HG03354 (cell line): ENCODE data around the gene MLPH.

Source experiments
- ATAC-seq: cut with Tn5 transposase; IDR thresholded peaks from one replicate; pipeline ENCODE4 v1.9.1; 2021; ENCODE audit warnings: mild to moderate bottlenecking; ENCODE audit not compliant: unreplicated experiment, poor library complexity, severe bottlenecking

The MLPH gene

DNA sequence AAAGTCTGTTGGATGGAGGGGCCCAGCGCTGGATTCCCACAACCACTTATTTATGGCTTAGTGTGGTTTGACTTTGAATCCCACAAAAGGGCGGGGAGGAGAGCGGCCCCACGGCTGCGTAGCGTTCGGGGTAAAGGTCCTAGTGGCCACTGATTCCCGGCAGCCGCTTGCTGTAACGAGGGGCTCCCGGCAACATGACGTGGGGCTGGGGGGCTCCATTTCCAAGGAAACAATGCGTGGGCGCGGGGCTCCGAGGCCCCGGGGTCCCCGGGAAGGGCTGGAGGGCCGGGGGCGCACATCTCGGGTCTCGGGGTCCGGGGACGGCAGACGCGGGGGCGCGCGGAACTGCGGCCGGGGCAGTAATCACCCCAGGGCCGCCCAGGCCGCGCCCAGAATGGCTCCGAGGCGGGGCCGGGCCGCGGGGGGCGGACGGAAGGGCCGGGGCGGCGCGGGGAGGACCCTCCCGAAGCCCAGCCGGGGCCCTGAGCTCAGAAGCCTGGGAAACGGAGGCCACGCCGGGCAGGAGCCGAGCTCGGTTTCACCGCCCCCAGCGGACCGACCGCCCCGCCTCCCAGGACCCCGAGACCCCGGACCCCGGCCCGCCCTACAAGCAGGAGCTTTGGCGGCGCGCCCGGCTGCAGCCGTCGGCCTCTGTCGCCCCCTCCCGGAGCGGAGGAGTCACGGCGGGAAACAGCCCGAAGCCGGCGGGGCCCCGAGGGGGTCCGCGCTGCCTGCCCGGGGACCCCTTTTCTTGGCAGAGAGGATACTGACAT, 11.9 kb upstream of the MLPH start:
- ATAC-seq: peak; percentile 90

DNA sequence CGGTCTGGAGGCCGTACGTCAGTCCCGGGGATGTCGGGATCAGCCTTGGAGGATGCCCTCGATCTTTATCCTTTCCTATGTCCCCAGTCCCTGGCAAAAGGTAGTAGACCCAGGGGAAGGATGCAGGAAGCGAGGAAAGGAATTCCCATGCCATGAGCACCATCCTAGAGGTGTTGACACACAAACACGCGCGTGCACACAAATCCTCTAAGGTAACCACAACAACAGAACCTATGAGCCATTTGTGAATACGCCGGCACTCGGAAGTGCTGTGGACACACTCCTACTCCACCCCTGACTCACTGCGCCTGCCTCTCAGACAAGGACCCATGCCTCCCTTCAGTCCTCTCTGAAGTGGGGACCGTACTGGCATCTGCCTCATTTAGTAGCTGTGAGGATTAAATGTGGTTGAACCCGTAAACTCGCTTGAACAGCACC, 11.3 kb upstream of the MLPH start:
- ATAC-seq: peak; percentile 14

DNA sequence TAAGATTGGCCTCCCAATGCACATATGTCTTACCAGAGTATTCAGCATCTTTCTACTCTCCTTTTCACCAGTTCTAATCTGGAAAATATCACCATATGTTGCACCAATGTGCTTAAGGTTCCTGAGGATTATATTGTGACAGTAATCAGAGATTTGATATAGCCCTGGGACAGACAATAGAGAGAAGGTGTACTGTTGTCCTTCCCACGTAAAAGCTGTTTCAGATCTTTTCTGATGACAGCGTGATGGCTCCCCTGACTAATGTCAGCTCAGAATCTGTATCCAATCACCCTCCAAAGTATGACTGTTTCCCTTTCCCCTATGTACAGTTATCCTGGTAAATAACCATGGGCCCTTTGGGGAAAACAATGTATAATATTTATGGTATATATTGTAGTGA, 9.0 kb upstream of the MLPH start:
- no peak for ATAC-seq

DNA sequence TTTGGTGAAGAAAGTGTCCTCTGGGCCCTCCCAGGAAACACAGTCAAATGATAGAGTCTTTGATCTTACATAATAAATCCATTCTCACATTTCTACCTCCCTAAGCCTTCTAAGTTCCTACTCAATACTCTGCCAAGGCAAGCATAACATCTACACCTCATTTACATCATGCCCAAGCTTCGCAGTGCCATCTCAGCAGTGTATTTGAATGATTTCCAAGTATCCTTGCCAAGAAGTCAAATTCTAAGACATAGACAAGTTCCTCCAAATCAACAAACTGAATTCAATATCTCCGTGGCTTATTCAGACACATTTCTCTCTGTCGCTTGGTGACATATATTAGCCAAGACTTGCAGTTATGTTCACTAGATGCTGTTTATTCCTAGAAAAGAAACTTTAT, 8.1 kb upstream of the MLPH start:
- ATAC-seq: no peak

DNA sequence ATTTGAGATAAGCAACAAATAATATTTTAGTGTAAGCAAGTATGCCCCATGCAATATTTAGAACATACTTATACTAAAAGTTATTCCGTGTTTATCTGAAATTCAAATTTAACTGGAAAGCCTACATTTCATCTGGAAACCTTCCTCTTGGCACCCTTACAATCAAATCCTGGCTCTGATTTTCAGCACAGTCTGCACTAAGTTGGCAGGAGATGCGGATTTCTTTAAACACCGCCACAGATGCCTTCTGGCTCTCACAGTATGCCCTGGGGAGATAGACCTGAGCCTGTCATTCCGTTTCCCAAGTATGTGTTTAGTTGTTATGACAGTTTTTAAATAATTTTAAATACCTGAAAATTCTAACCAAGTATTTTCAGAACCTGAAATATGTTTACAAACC, 7.3 kb upstream of the MLPH start:
- ATAC-seq: no peak

DNA sequence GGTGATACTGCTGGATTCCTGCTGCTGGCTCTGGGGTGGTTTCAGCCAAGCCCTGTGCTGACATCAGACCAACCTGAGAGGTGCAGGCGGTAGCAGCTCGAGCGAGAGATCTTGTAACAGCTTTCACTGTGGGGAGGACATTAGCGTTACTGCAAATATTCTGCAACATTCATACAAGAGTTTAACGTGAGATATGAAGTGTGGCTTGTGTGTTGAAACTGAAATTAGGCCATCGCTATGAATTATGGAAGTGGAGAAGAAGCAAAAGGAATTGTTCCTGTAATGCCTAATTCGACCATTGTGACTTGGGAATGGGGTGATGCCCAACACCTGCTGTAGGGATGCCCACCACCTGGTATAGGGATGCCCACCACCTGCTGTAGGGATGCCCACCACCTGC, 6.5 kb upstream of the MLPH start:
- ATAC-seq: no peak

DNA sequence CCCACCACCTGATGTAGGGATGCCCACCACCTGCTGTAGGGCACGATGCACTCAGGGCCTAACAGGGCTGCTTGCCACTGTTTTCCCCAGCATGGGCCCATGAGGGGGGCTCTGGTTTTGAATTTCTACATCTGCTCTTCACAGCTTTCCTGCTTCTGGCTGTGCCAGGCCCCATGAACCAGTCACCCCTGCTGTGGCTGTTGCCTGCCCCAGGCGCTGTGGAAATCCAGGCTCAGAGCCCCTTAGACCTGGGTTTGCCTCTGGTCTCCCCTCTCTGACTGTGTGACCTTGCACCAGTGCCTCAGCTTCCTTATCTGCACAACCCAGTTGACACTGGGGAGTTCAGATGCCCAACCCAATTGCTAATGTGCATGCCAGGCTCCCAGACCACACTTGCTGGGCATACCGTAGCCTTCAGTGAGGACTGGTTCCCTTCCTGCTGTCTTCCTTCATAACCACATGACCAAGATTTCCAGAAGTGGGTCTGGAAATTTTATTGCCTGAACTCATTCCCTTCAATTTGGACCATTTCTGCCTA, 6.0 kb upstream of the MLPH start:
- no peak for ATAC-seq

DNA sequence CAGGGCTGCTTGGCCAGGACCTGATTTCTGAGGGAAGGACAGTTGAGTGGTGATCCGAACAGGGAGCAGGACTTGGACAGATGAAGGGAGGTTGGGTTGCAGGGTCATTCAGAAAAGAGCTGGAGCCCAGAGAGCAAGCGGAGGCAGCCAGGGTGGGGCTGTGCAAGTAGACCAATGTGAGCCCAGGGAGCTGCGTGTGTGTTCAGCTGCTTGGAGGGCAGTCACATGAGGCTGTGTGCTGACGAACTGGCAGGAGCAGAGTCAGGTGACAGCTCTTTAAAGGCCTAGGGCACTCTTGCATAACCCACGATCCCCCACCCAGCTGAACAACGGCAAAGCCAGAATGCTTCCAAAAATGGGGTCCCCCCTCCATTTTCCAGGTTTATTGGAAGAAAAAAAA, 4.6 kb upstream of the MLPH start:
- ATAC-seq: no peak

DNA sequence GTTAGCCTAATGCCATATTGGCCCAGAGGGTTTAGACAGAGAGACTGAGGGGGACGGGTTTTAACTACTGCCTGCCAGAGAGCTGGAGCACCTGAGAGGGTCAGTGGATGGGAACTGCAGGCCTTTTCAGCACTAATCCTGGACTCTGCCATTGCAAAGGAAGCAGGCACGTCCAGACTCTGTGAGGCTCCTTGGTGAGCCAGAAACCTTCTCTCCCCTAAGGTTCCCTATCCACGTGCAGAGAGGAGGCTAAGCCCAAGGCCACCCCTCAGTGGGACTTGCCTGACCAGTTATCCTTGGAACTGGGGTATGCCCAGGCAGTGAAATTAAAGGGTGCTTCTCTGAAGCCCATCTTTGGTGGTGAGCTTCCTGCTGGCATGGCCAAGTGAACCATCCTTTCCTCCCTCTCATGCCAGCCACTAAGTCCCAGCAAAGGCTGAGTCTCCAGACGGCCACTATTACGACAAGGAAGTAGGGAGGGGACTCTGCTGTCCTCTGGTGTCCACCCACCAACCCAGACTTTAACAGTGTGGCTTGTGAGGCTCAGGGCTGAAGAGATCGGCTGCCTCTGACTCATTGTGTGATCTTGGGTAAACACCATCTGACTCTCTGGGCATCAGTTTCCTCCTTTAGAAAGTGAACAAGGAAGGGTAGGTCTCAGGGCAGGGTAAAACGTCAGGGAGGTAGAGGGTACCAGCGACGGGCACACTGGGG, 3.9 kb upstream of the MLPH start:
- ATAC-seq: no peak

DNA sequence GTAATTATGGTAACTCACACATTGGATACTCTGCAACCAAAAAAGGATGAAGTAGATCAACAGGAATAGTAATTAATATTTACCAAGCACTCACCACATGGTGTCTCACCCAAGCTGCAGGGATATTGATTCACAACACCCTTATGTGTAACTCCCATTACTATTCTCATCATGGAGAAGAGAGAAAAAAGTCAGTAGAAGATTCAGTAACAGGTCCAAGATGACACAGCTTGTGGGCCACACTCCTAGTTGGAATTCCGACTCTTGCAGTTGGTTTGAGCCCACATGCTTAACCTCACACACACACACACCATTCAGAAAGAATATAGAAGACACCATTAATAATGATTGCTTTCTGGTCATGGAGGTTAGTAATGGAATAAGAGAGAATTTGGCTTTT, 1.7 kb upstream of the MLPH start:
- ATAC-seq: no peak

DNA sequence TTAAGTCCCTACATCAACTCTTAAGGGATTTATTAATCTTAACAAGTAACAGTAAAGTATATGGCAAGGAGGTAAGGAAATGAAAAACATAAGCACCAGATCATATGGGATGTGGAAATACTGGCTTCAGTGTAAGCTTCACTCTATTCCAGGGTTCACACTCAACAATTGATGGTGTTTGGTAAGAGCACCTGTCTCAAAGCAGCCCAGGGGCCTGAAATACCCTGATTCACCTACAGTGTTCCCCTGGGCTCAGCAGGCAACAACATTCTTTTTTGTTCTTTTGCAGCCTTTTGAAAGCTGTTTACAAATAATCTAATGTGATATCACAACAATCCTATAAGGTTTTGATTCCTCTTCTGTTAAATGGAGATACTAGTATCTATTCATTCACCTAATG, 1.2 kb upstream of the MLPH start:
- ATAC-seq: no peak

DNA sequence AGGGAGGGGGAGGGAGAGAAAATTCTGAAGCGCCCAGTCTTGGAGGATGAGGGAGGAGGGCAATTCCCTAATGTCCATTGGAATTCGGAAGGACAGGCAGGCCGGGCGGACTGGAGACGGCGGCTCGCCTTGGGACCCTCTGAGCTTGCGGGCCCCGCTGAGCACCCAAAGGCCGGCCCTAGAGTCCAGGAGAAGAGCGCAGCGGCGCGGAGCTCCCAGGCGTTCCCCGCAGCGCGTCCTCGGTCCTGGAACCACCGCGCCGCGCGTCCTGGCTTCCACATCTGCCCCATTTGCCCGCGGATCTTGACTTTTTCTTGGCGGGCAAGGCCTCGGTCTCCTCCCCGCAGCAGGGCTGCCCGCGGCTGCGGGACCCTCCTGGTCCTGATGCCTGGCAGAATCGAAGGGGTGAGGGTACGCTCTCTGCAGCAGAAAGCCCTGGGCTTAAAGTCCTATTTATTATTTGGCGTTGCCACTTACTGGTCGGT, 675 bp upstream of the MLPH start:
- ATAC-seq: no peak

DNA sequence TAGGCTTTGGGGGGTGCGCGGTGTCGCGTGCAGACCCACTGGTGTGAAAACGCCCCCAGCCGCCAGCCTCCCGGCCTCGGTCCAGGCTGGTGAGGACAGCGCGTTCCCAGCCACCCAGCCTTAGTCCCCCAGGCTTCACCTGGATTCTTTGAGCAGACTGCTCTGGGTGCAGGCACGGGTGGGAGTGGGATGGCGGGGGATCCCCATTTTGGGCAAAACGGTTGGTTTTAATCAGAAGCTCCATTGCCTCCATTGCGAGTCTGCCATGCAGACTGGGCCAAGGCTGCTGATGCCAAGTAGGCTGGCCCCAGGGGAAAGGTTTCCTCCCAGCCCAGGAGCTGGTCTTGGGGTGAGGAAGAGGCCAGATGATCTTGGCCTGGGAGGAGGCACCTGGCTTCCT, 445 bp downstream of the MLPH start:
- no peak for ATAC-seq

DNA sequence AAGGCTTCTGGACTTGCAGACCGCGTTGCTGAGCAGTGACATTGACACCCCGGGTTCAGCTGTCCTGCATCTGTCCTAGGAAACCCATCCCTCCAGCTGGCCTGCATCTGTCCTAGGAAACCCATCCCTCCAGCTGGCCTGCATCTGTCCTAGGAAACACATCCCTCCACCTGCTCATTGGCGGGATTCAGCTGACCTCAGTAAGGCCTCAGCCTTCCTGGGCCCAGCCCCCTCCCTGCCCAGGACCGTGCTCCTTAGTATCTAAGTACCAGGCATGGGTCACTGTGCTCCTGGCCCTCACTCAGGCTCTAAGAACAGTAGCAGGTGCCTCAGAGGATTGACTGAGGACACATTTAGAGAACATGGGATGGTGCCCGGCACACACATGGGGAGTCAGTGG, 1.2 kb downstream of the MLPH start:
- ATAC-seq: no peak

DNA sequence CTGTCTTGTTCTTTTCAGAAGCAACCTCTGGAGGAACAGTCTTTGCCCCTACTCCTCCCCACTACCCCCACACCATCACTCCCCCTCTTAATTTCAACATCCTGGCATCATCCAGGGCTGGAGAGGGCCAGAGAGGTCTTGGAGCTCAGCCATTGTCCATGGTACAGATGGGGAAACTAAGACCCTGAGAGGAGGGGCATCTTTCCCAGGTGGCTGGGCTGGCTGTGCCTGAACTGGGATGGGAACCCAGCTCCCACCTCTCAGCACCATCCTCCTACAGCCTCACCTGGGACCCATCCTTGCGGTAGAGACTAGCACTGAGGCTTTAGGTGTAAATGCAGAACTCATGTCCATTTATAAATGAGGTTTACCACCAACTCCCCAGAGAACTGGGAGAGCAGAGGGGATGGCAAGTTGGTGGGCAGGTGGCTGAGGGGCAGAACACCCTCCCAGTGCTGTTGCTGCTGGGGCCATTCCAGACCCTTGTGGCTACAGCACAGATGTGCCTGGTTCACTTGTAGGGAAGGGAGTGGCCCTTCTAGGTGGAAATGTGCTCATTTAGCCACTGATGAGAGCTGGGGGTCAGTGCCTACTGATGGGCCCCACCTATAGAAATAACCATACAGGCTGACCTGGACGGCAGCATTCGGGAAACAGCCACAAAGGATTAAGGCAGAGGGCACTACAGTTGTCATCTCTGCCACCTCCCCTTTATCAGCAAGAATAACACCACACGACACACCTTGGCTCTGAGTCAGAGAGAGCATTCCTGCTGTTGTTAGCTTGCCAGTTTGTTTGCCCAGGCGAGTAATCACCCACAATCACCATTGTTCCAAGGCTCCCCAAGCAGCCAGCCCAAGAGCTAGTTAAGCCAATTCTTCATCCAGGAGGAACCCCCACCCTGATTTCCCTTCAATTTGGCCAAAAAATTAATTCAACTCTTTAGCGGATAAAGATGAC, 2.1 kb downstream of the MLPH start:
- no peak for ATAC-seq

DNA sequence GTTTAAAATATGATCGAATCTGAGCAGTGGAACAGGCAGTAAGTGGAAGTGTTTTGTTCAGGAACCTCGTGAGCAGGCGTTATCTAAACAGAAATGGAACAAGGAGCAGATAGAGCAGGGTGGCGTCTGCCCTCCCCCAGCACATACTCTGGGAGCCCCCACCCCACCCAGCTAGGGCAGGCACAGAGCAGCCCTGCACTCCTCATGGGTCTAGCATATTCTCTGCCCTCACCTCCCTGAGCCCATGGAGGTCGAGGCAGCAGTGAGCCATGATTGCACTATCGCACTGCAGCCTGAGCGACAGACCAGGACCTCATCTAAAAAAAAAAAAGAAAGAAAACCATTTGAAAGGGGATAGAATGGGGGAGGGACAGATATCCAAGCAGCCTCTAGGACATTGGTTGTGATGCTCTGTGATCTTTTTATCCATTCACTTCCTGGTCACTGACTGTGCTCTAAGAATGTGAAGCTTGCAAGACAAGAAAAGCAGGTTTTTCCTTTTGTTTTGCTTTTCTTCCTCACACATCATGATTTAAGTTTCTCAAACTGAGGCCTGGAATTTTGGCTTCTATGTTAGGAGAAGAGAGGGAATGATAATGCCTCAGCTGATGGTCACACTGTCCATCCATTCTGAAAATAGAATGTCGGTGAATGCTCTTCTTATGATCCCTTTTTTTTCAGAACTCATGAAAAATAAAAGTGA, 3.1 kb downstream of the MLPH start:
- ATAC-seq: no peak

DNA sequence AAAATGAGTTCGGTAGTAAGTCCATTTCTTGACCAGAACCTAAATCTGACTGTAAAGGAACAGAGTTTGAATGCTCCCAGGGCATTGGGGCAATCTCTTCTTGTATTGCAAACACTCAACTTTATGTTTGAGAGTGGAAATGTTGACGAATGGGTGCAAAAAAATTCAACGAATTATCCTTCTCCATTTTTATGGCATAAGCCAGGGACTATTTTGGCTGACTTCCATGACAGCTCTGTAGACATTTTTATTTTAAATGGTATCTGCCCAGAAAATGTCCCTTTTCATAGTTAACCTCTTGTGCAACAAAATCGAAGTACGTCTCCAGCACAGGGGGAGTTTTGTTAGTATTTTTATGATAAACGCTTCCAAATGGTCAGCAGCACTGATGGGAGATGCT, 3.7 kb downstream of the MLPH start:
- no peak for ATAC-seq

DNA sequence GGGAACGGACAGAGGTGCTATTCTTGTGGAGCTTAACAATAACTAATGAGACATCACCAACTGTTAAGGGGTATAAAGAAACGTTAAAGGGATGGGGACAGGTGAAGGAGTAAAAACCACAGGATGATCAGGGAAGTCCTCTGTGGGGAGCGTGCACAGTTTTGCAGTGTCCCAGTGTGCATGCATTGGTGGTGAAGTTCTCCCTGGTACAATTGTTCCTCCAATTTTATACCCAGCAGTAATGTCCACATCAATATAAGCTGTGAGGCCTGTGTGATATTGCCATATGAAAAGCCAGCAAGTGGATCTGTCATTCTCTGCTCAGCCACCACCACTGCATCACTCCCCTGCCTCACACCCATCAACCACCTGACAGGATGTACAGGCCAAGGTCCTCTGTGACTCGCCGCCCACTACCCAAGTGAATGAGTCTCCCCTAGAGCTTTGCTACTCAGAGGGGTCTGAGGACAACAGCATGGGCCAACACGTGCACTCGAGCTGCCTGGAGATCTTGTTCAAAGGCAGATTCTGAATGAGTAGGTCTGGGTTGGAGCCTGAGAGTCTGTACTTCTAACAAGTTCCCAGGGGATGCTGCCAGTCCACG, 4.6 kb downstream of the MLPH start:
- ATAC-seq: no peak
